HCT116 (cell line): Measurements from ENCODE around the gene TNFRSF6B.

Experiments used
- CEBPB ChIP-seq: IDR thresholded peaks from 2 replicates; pipeline ENCODE4 v1.6.1; 2012; ENCODE audit warnings: low read depth
- CTCF ChIP-seq, 3 experiments: fragments of 200-600 bp in 1 of 3; sonication (generic) in 1 of 3; IDR thresholded peaks in 2 of 3; conservative IDR thresholded peaks in 1 of 3; 2 replicates each; pipeline ENCODE4 v1.5.1; 2012 to 2017; ENCODE audit warnings: low read depth in 2 of 3, low read length in 2 of 3, antibody characterized with exemption in 1 of 3, borderline replicate concordance in 1 of 3, control low read depth in 1 of 3, mild to moderate bottlenecking in 1 of 3, mixed read lengths in 1 of 3, mixed run types in 1 of 3, moderate library complexity in 1 of 3; ENCODE audit not compliant: insufficient read depth in 1 of 3
- MAX ChIP-seq: IDR thresholded peaks from 2 replicates; pipeline ENCODE4 v1.6.1; 2012
- POLR2A ChIP-seq: IDR thresholded peaks from 2 replicates; pipeline ENCODE4 v1.7.0; 2011; ENCODE audit warnings: borderline replicate concordance; ENCODE audit not compliant: insufficient read depth, insufficient read length; ENCODE audit errors: extremely low read depth
- POLR2AphosphoS5 ChIP-seq: IDR thresholded peaks from 2 replicates; pipeline ENCODE4 v1.6.1; 2011; ENCODE audit warnings: mild to moderate bottlenecking, low read depth, low read length, moderate library complexity
- TCF7L2 ChIP-seq: IDR thresholded peaks from 2 replicates; pipeline ENCODE4 v1.7.0; 2011; ENCODE audit warnings: borderline replicate concordance, inconsistent platforms; ENCODE audit not compliant: insufficient read depth, insufficient read length; ENCODE audit errors: extremely low read depth
- ZFX ChIP-seq: fragments of 450-650 bp; IDR thresholded peaks from 2 replicates; pipeline ENCODE4 v1.6.1; 2017
- ZNF274 ChIP-seq: fragments of 200-500 bp; sonication (Bioruptor generic); IDR thresholded peaks from 2 replicates; pipeline ENCODE4 v1.6.1; 2014; ENCODE audit warnings: mild to moderate bottlenecking, low read depth, low read length, inconsistent platforms

GRCh38 chr20:63665708-63666107 is 30.7 kb upstream of the TNFRSF6B start:
- TF ChIP-seq ZNF274 (no peak), CTCF (IDR thresholded peaks at IDR 0.05 in 2 of 3, conservative IDR thresholded peaks at IDR 0.05 in 1 of 3; ENCODE audit: borderline replicate concordance in 1 of 3, insufficient read depth in 1 of 3, low read depth in 2 of 3, low read length in 2 of 3) (no peak), ZFX (no peak), POLR2A (no peak), MAX (no peak), POLR2AphosphoS5 (no peak), TCF7L2 (no peak), CEBPB (no peak)
